ENCODE results near the gene FIZ1. TPM values are rescaled to one million over a fixed set of nuclear protein-coding genes. Genes with fewer than 3 reads are reported as not detected.

The FIZ1 gene
- total and polyA plus RNA-seq, 7 donors = 3.5 to 9.6 (median 8.9) TPM

DNA sequence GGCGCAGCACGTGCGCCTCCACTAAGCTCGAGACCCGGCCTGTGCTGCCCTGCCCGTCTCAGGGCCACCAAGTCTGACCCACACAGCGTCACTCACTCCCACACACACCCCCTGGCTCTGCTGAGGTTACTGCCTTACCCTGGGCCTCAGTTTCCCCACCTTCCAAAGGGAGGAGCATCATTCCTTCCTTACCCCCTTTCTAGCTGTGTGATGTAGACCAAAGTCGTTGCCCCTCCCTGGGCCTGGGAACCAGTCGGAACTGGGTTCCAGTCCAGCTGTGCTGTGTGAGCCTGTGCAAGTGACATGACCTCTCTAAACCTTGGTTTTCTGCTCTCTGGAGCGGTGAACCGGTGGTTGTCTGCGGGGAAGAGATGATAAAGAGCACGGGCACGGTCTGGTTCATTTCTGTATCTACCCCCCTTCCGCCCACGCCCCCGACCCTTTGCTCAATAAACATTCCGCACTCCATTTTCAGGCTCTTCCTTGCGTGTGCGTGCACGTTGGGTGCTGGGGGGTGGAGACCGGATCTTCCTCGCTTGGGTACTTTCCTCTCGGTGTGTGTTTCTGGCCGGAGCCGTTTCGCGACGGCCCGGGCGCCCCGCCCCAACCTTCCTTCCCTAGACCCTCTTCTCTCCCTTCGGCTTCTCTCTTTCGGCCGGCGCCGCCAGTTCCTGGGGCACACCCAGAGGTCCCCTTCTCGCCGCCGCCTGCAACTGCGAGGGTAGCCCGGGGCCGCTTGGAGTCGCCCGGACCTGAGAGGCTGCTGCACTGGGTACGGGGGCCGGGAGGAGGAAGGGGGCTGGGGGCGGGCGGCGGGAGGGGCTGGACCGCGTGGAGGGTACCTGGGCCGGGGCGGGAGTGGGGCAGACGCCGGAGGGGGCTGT, 43.9 kb upstream of the FIZ1 start, which contains the start of gene ZNF581:
Gene ZNF581, plus strand, starts transcription at position 647 of the 884 bp plus-strand sequence. CDS start 923 bp downstream, outside the sequence.
- H3K9me3 ChIP-seq = no peaks in the 10 kb centered on the region
- TF ChIP-seq, protein P1, sequence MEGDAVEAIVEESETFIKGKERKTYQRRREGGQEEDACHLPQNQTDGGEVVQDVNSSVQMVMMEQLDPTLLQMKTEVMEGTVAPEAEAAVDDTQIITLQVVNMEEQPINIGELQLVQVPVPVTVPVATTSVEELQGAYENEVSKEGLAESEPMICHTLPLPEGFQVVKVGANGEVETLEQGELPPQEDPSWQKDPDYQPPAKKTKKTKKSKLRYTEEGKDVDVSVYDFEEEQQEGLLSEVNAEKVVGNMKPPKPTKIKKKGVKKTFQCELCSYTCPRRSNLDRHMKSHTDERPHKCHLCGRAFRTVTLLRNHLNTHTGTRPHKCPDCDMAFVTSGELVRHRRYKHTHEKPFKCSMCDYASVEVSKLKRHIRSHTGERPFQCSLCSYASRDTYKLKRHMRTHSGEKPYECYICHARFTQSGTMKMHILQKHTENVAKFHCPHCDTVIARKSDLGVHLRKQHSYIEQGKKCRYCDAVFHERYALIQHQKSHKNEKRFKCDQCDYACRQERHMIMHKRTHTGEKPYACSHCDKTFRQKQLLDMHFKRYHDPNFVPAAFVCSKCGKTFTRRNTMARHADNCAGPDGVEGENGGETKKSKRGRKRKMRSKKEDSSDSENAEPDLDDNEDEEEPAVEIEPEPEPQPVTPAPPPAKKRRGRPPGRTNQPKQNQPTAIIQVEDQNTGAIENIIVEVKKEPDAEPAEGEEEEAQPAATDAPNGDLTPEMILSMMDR (IDR thresholded peaks at IDR 0.05) = no peak
- peak; percentile 26 to 68 (median 52) for TF ChIP-seq POLR2AphosphoS5 (IDR thresholded peaks at IDR 0.05)
- peak within 1 kb of the TSS; percentile 84 to 98 (median 97) for H3K27ac ChIP-seq
- peaks cover 0 to 20% (median 2%) of the 10 kb centered on the region in 4 donors for H3K36me3 ChIP-seq
- 1 to 2% methylated on average over 56 of the region's 56 CpGs for WGBS, 2 donors
- peaks cover 0 to 69% (median 68%) of the 10 kb centered on the region in 4 donors for H3K4me1 ChIP-seq
- H3K4me3 ChIP-seq = peak within 1 kb of the TSS; percentile 78 to 99 (median 85)
- no peaks in the 10 kb centered on the region for H3K27me3 ChIP-seq
- DNase-seq = peak; percentile 88
- intact Hi-C loops (cut with DNase I) = no loop called here

DNA sequence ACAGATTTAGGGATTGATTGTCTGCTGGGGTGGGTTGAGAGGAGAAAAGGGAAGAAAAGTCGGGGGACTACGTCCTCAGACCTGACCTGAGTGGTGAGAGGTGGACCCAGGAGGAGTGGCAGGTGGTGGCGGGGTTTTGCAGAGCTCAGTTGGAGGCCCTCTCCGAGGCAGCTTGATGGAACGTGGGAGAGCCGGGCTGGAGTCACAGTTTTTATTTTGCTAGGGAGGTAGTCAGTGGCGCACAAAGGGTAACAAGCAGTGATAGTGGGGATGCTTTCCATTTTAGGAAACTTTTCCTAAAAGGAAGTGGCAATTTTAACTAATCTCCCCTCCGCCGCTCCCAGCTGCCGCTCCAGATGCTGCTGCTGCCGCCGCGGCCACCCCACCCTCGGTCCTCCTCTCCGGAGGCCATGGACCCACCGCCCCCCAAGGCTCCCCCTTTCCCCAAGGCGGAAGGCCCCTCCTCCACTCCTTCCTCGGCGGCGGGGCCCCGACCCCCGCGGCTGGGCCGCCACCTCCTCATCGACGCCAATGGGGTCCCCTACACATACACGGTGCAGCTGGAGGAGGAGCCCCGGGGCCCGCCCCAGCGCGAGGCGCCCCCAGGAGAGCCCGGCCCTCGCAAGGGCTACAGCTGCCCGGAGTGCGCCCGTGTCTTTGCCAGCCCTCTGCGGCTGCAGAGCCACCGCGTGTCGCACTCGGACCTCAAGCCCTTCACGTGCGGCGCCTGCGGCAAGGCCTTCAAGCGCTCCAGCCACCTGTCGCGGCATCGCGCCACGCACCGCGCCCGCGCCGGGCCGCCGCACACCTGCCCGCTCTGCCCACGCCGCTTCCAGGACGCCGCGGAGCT, 43.1 kb upstream of the FIZ1 start:
- peak in 1 of 4 donors; percentile 4 for TF ChIP-seq POLR2AphosphoS5 (IDR thresholded peaks at IDR 0.05)
- TF ChIP-seq POLR2A (IDR thresholded peaks at IDR 0.05) = no peak
- 0 to 1% methylated on average over 65 of the region's 65 CpGs for WGBS, 2 donors
- Histone ChIP-seq H3K4me3 (peak overlapping the region; percentile 78 to 99 (median 85)), H3K36me3 (peaks cover 0 to 23% (median 2%) of the 10 kb centered on the region in 4 donors), H3K27me3 (no peaks in the 10 kb centered on the region), H3K4me1 (peaks cover 0 to 74% (median 69%) of the 10 kb centered on the region in 4 donors), H3K9me3 (no peaks in the 10 kb centered on the region), H3K27ac (peak overlapping the region; percentile 84 to 98 (median 97))
- DNase-seq = peak; percentile 72
- intact Hi-C loops (cut with DNase I) = no loop called here

DNA sequence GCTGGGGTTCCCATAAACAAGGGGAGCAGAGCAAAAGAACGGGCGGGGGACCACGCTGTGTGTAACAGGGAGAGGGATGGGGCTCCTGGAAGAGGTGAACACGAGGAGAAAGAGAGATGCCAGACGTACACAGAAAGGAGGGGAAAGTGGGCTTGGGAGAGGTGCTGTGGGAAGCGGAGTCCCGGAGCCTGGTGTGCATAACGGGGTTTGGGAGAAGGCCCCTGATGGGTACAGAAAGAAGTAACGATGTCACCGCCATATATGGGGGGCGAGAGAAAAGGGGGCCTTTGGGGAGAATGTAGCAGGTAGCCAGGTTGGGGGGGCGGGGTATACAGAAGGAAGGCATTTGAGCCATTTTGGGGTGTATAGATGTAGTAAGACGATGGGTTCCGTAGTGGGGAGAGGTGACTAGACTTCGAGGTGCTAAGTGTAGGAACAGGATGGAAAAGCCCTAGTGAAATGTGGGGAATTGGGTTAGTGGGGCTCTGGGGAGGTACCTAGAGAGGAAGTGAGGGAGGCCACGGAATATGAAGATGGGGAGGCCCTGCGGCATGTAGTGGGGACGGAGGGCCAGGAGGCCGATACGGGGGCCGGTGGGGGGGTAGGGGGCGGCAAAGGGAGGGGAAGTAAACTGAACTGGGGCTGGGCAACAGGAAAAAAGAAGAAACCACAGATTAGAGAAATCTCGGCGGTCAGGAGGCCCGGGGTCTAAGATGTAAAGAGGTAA, 42.3 kb upstream of the FIZ1 start:
- Histone ChIP-seq H3K36me3 (peaks cover 0 to 23% (median 2%) of the 10 kb centered on the region in 4 donors), H3K4me1 (peaks cover 0 to 75% (median 70%) of the 10 kb centered on the region in 4 donors), H3K27me3 (no peaks in the 10 kb centered on the region), H3K27ac (peak overlapping the region; percentile 84 to 98 (median 97)), H3K9me3 (no peaks in the 10 kb centered on the region), H3K4me3 (peak overlapping the region; percentile 78 to 99 (median 85))
- peak in 2 of 4 donors; percentile 17 to 27 for TF ChIP-seq POLR2AphosphoS5 (IDR thresholded peaks at IDR 0.05)
- TF ChIP-seq, protein P1 (IDR thresholded peaks at IDR 0.05) = no peak
- TF ChIP-seq EP300 (IDR thresholded peaks at IDR 0.05) = no peak
- TF ChIP-seq POLR2A (IDR thresholded peaks at IDR 0.05) = no peak
- WGBS, 2 donors = 1 to 2% methylated on average over 25 of the region's 25 CpGs
- peak; percentile 75 for DNase-seq
- intact Hi-C loops (cut with DNase I) = no loop called here

DNA sequence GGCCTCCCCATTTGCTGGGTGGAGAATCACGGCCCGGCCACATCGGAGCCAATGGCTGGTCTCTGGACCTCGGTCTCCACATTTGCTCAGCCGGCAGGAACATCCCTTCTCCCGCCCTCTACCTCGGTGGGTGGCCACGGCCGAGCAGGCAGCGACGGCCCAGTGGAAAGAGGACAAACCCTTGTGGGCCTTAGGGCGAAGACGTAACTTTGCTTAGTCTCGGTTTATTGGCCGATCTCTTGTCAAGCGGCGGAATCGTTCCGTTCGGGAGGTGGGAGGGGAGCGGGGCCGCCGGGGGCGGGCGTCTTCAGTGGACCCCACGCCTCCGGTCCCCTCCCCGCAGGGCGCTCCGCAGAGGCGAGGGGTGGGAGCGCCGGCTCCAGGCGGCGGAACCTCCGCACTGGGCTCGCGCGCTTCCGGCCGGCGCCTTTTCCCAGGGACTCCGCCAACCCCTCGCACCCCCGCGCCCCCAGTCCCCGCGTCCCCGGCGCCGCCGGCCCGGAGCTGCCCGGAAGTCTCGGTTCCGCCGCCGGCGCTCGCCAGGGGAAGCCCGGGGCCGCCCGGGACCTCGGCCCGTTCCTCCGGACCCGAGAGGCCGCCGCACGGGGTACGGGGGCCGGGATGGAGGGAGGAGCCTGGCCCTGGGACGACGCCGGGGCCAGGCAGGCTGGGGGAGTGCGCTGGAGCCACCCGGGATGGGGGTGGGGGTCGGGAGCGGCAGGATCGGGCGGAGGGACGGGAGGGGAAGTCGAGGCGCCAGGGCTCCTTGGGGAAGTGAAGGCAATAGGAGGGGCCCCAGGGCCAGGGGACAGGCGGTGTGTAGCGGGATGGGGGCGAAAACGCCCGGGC, 41.5 kb upstream of the FIZ1 start, which contains the start of gene ZNF580:
Gene ZNF580, plus strand, starts transcription at position 426 of the 849 bp plus-strand sequence. CDS start 1,507 bp downstream, outside the sequence.
- Histone ChIP-seq H3K4me3 (peak within 1 kb of the TSS; percentile 78 to 99 (median 85)), H3K9me3 (no peaks in the 10 kb centered on the region), H3K4me1 (peaks cover 0 to 83% (median 77%) of the 10 kb centered on the region in 4 donors), H3K27ac (peak within 1 kb of the TSS; percentile 84 to 98 (median 97)), H3K27me3 (no peaks in the 10 kb centered on the region), H3K36me3 (peaks cover 0 to 19% (median 2%) of the 10 kb centered on the region in 4 donors)
- WGBS, 2 donors = 1% methylated on average over 89 of the region's 89 CpGs
- TF ChIP-seq POLR2AphosphoS5 (IDR thresholded peaks at IDR 0.05) (peak in 2 of 4 donors; percentile 39 to 44), POLR2A (IDR thresholded peaks at IDR 0.05) (no peak)
- peak; percentile 83 for DNase-seq
- intact Hi-C loops (cut with DNase I) = no loop called here

Measured in sigmoid colon (tissue), 7 donors.